ENCODE results near the gene CHST1. TPM values are rescaled to one million over a fixed set of nuclear protein-coding genes. Genes with fewer than 3 reads are reported as not detected.

CHST1 gene
- polyA plus RNA-seq, 2 of the 4 experiments (the other 2 are of a cell fraction), result 0.40 to 0.89 TPM

DNA sequence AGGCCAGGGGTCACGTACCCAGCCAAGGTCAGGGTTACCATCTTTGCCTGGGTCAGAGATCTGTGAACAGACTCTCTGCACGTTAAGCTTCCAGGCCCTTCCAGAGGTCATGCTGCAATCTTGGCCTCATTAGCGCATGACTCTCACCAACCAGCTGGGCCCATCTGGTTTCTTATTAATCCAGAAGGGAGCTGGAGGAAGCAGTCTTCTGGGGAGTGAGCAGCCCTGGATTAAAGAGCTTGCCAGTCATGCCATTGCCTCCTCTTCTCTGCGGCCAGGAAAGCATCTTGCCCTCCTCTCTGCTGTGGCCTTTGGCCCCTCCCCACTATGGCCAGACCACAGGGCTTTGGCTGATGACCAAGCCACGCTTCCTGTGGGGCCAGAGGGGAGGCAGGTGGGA, 57.4 kb downstream of the CHST1 start:
- ChIA-PET POLR2A (no interaction called here), CTCF (interaction anchor here (1.0 to 1.6 kb wide), 3 partner anchors 10 to 47 kb away, joined by 3 to 5 read pairs (median 4); no protein-coding TSS in a partner anchor)
- whole genome bisulfite sequencing (ENCODE audit: missing lambda C conversion rate), result 25% methylated on average over 5 of the region's 5 CpGs

DNA sequence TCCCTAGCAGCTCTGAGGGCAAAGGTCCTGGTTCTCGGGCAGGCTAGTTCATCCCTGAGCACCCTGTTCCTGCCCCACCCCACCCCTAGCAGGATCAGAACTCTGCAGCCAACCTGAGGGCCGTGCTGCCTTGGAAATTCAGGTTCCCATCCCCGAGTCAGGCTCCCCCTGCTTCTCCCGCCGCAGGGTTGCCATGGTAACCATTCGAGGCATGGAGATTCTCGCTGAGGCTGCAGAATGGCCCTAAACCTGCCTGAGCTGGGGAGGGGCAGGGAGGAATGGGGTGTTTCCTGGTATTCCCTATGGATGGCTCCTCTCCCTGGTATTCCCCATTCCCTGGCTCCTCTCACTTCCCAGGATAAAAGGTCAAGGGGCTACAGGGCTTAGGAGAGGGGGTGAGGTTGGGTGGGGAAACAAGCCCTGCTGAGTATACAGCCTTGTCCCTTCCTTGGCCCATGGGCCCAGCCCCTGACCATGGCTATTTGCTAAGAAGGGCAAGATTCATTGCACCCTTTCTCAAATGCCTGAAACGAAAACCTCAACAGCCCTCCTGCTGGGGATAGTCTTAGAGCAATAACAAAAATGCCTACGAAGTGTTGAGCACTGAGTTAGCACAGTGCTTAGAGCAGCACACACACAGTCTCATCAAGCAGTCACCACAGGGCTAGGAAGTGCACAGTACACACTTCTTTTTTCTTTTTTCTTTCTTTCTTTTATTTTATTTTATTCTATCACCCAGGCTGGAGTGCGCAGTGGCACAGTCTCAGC, 58.7 kb downstream of the CHST1 start:
- ChIA-PET CTCF (interaction anchor here (1.2 kb wide), 1 partner anchor 9 kb away, joined by 3 read pairs; no protein-coding TSS in a partner anchor), POLR2A (no interaction called here)
- no peaks in the 10 kb centered on the region; the same call in 2 of the 3 replicates for H3K9me3 ChIP-seq
- no peak overlapping the region for H3K27ac ChIP-seq
- no peaks in the 10 kb centered on the region for H3K4me1 ChIP-seq
- H3K4me3 ChIP-seq, result no peak overlapping the region
- 19% methylated on average over 4 of the region's 10 CpGs for WGBS (ENCODE audit: missing lambda C conversion rate)
- TF ChIP-seq MAFK (IDR thresholded peaks at IDR 0.05; ENCODE audit: partially characterized antibody) (peak; percentile 5), FOXS1 (CRISPR knock-in tag; IDR thresholded peaks at IDR 0.05) (no peak)
- ATAC-seq, result no peak
- FAIRE-seq, result no peak
- DNase-seq (ENCODE audit: low read depth in 1 of 2, low spot score in 1 of 2), result no peak
- no peak overlapping the region for H3K4me2 ChIP-seq

More for the DNA sequence above, 57.4 kb downstream of the CHST1 start:
- no peak for DNase-seq (ENCODE audit: low read depth in 1 of 2, low spot score in 1 of 2)
- no peaks in the 10 kb centered on the region for H3K4me1 ChIP-seq
- no peak for FAIRE-seq
- H3K27ac ChIP-seq, result no peak overlapping the region
- no peak for ATAC-seq
- no peaks in the 10 kb centered on the region for H3K9me3 ChIP-seq
- TF ChIP-seq RFX5 (IDR thresholded peaks at IDR 0.05) (no peak), CEBPB (IDR thresholded peaks at IDR 0.05) (no peak), NR3C1 (IDR thresholded peaks at IDR 0.05) (no peak), ZNF302 (CRISPR knock-in tag; IDR thresholded peaks at IDR 0.05) (no peak), PHF8 (IDR thresholded peaks at IDR 0.05; ENCODE audit: borderline replicate concordance, low read depth) (no peak), RARB (CRISPR knock-in tag; IDR thresholded peaks at IDR 0.05) (no peak), ZC3H11A (IDR thresholded peaks at IDR 0.05) (no peak), JUN (IDR thresholded peaks at IDR 0.05) (no peak), SMC3 (IDR thresholded peaks at IDR 0.05) (no peak), CBX2 (IDR thresholded peaks at IDR 0.05; ENCODE audit: borderline replicate concordance, low read depth) (no peak), FOXS1 (CRISPR knock-in tag; IDR thresholded peaks at IDR 0.05) (no peak), NFE2L2 (conservative IDR thresholded peaks at IDR 0.05; ENCODE audit: low read length) (no peak), POLR2AphosphoS2 (conservative IDR thresholded peaks at IDR 0.05; ENCODE audit: low read length) (no peak), HOXA7 (CRISPR knock-in tag; IDR thresholded peaks at IDR 0.05) (no peak), MAFK (IDR thresholded peaks at IDR 0.05; ENCODE audit: partially characterized antibody) (no peak), KDM1A (IDR thresholded peaks at IDR 0.05; ENCODE audit: low read depth) (no peak)
- TF ChIP-seq, protein P1, sequence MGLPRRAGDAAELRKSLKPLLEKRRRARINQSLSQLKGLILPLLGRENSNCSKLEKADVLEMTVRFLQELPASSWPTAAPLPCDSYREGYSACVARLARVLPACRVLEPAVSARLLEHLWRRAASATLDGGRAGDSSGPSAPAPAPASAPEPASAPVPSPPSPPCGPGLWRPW (IDR thresholded peaks at IDR 0.05), result no peak
- TF ChIP-seq, protein P2, sequence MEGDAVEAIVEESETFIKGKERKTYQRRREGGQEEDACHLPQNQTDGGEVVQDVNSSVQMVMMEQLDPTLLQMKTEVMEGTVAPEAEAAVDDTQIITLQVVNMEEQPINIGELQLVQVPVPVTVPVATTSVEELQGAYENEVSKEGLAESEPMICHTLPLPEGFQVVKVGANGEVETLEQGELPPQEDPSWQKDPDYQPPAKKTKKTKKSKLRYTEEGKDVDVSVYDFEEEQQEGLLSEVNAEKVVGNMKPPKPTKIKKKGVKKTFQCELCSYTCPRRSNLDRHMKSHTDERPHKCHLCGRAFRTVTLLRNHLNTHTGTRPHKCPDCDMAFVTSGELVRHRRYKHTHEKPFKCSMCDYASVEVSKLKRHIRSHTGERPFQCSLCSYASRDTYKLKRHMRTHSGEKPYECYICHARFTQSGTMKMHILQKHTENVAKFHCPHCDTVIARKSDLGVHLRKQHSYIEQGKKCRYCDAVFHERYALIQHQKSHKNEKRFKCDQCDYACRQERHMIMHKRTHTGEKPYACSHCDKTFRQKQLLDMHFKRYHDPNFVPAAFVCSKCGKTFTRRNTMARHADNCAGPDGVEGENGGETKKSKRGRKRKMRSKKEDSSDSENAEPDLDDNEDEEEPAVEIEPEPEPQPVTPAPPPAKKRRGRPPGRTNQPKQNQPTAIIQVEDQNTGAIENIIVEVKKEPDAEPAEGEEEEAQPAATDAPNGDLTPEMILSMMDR (IDR thresholded peaks at IDR 0.05), result no peak
- TF ChIP-seq, protein P3, sequence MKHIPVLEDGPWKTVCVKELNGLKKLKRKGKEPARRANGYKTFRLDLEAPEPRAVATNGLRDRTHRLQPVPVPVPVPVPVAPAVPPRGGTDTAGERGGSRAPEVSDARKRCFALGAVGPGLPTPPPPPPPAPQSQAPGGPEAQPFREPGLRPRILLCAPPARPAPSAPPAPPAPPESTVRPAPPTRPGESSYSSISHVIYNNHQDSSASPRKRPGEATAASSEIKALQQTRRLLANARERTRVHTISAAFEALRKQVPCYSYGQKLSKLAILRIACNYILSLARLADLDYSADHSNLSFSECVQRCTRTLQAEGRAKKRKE (CRISPR knock-in tag; IDR thresholded peaks at IDR 0.05; ENCODE audit: low read depth), result no peak
- TF ChIP-seq, protein P4, sequence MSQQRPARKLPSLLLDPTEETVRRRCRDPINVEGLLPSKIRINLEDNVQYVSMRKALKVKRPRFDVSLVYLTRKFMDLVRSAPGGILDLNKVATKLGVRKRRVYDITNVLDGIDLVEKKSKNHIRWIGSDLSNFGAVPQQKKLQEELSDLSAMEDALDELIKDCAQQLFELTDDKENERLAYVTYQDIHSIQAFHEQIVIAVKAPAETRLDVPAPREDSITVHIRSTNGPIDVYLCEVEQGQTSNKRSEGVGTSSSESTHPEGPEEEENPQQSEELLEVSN (IDR thresholded peaks at IDR 0.05; ENCODE audit: borderline replicate concordance, low read depth), result no peak
- no peak overlapping the region for H3K4me2 ChIP-seq
- no peak overlapping the region for H3K4me3 ChIP-seq
